Astrocyte (in vitro differentiated cells and primary cell): Measurements from ENCODE around the gene ABCB1.

ENCODE experiments used
- CTCF ChIP-seq: IDR thresholded peaks from 2 replicates; pipeline ENCODE4 v1.5.1; 2011; ENCODE audit warnings: low read depth, mild to moderate bottlenecking, inconsistent platforms, low read length, moderate library complexity; ENCODE audit not compliant: insufficient read depth
- EZH2 ChIP-seq: IDR thresholded peaks from 2 replicates; pipeline ENCODE4 v1.6.1; 2012; ENCODE audit warnings: mild to moderate bottlenecking, low read length, inconsistent platforms; ENCODE audit not compliant: insufficient read depth

GRCh38 chr7:87505557-87506245 lies 95.0 kb downstream of the ABCB1 start:
- TF ChIP-seq CTCF (no peak), EZH2 (no peak)
